HUES48 (cell line): ENCODE results near the gene TCN1.
"Not testable (repeated sequence)": the region's sequence is repeated elsewhere in the genome, so short reads cannot be mapped to it uniquely, and the experiment has no call there.

Experiments used
- H3K27ac ChIP-seq: one replicate; pipeline ENCODE4 v1.7.0; 2013; ENCODE audit warnings: low read depth, low read length, inconsistent platforms
- H3K27me3 ChIP-seq: 2 replicates; pipeline ENCODE4 v1.6.1; 2013; ENCODE audit warnings: mild to moderate bottlenecking, low read length; ENCODE audit not compliant: control insufficient read depth, insufficient read depth
- H3K36me3 ChIP-seq: 2 replicates; pipeline ENCODE4 v1.6.1; 2013; ENCODE audit warnings: low read length; ENCODE audit not compliant: control insufficient read depth, insufficient read depth
- H3K4me1 ChIP-seq: 2 replicates; pipeline ENCODE4 v1.6.1; 2013; ENCODE audit warnings: mild to moderate bottlenecking, low read length; ENCODE audit not compliant: control insufficient read depth, insufficient read depth
- H3K4me3 ChIP-seq: 2 replicates; pipeline ENCODE4 v1.5.1; 2013; ENCODE audit warnings: mild to moderate bottlenecking, low read depth, low read length
- H3K9ac ChIP-seq: 2 replicates; pipeline ENCODE4 v1.6.1; 2013; ENCODE audit warnings: mild to moderate bottlenecking, low read depth, low read length, moderate library complexity
- H3K9me3 ChIP-seq: 2 replicates; pipeline ENCODE4 v1.6.1; 2013; ENCODE audit warnings: low read length; ENCODE audit not compliant: control insufficient read depth, insufficient read depth

The TCN1 gene

DNA sequence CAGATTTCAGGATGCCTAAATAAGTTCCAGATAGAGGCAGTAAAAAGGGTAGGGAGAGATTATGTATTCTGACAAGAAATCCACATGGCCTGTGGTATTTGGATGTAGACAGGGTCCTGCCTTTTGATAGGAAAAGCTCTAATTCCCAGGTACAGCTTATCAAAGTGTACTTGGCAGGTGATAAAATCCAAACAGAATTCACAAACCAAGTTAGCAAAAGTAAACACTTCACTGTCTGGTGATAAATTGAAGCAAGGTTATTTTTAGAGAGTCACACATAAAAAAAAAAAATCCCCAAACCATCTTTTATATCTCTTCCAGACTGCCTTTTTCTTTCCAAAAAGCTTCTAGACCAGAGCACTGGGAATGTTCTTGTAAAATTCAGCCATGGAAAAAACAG, 26.7 kb downstream of the TCN1 start:
- H3K9ac ChIP-seq, result no peak overlapping the region
- H3K27me3 ChIP-seq, result no peaks in the 10 kb centered on the region
- H3K27ac ChIP-seq, result no peak overlapping the region
- no peaks in the 10 kb centered on the region for H3K36me3 ChIP-seq
- no peaks in the 10 kb centered on the region for H3K9me3 ChIP-seq
- no peak overlapping the region for H3K4me3 ChIP-seq
- no peaks in the 10 kb centered on the region for H3K4me1 ChIP-seq

DNA sequence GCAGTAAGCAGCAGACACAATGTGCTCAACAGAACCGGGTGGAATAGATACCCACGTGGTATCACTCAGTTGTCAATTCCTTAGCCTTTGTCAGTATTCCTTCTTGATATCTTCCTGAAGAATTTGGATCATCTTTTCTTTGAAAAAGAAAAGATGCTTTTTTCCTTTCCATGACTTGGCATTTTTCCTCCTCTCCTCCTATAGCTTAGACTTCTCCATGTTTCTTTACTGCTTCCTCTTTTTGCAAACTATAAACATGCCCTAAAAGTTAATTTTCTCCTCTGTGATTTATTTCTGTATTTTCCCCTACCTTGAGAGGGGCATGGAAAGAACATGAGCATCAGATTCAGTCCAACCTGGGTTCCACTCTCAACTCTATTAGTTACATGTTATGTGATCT, 32.7 kb downstream of the TCN1 start:
- H3K27ac ChIP-seq, result no peak overlapping the region

DNA sequence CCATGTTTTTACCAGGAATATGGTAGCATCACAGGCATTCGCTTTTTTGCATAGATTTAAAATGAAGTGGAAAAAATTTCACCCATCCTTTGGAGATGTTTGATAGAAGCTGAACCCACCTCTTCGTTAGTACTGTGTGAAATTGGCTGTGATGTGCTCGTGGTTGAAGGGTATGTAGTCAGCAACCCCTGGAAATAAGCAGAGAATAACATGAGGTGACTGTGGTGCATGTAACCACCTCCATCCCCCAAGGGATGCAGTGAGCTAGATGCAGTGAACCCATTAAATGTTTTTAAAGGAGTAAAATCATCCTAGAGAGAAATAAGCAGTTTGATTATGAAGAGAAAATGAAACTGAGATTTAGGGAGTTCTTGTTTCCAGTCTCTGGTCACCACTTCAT, 36.9 kb downstream of the TCN1 start:
- Histone ChIP-seq H3K36me3 (no peaks in the 10 kb centered on the region), H3K9me3 (no peaks in the 10 kb centered on the region), H3K27me3 (no peaks in the 10 kb centered on the region), H3K9ac (no peak overlapping the region), H3K4me3 (no peak overlapping the region), H3K27ac (no peak overlapping the region), H3K4me1 (no peaks in the 10 kb centered on the region)

More for the DNA sequence above, 32.7 kb downstream of the TCN1 start:
- Histone ChIP-seq H3K4me3 (no peak overlapping the region), H3K9me3 (no peaks in the 10 kb centered on the region), H3K36me3 (no peaks in the 10 kb centered on the region), H3K9ac (no peak overlapping the region), H3K4me1 (no peaks in the 10 kb centered on the region), H3K27me3 (no peaks in the 10 kb centered on the region)

DNA sequence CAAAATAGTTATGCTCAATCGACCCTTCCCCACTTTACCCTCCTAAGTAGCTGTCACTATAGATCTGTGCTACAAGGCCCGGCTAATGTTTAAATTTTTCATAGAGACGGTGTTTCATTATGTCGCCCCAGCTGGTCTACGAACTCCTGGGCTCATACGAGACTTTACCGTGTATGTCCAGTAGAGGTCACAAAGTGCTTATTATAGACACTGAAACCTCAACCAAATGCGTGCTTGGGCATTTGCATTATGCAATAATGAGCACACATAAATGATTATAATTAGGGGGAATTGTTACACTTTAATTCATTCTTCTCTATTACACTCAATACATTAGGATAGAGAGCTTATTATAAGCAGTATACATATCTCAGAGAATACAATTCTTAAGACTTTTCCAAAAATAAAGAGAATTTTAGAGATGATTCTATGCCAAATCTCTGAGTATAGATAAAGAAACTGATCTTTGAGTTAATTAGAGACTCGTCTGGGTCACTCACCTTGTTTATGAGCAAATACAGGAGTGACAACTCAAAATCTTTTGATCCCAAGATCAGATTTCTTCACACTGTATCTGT, 43.2 kb downstream of the TCN1 start:
- Histone ChIP-seq H3K9me3 (no peaks in the 10 kb centered on the region), H3K27me3 (no peaks in the 10 kb centered on the region), H3K27ac (no peak overlapping the region), H3K9ac (no peak overlapping the region), H3K4me1 (peaks cover 14% of the 10 kb centered on the region), H3K4me3 (no peak overlapping the region), H3K36me3 (no peaks in the 10 kb centered on the region)

DNA sequence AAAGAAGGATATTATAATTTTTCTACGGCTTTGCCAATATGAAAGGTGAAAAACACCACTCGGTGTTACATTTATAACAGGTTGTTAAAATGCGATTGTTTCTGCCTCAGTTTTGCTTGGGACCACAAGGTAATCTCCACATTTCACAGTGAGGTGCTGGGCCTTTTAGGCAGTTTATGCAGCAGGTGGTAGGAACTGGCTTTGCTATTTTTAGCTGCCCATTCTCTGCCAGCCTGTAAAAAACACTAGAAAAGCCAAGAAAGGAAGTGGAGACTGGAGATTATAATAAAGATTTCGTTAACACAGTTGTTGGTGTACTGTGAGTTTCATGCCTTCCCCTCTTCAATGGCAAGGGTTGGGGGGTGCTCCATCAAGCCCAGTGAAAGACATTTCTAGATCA, 47.7 kb downstream of the TCN1 start:
- Histone ChIP-seq H3K9ac (no peak overlapping the region), H3K27ac (no peak overlapping the region), H3K4me1 (peaks cover 48% of the 10 kb centered on the region), H3K4me3 (no peak overlapping the region), H3K27me3 (no peaks in the 10 kb centered on the region), H3K36me3 (no peaks in the 10 kb centered on the region), H3K9me3 (no peaks in the 10 kb centered on the region)

DNA sequence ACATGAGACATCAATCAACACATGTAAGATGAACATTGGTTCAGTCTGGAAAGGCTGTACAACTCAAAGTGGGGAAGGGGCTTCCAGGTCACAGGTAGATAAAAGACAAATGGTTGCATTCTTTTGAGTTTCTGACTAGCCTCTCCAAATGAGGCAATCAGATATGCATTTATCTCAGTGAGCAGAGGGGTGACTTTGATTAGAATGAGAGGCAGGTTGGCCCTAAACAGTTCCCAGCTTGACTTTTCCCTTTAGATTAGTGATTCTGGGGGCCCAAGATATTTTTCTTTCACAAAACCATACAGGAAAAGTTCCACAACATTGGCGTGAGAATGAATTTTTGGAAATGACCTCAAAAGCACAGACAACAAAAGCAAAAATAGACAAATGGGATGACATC, 49.9 kb downstream of the TCN1 start:
- not testable (repeated sequence) for H3K27me3 ChIP-seq, H3K36me3 ChIP-seq, H3K9me3 ChIP-seq
- peaks cover 48% of the 10 kb centered on the region for H3K4me1 ChIP-seq
- H3K9ac ChIP-seq, result peak overlapping the region; percentile 50; the same call in 1 of the 2 replicates
- peak overlapping the region; percentile 86 for H3K27ac ChIP-seq
- peak overlapping the region; percentile 59; the same call in 1 of the 2 replicates for H3K4me3 ChIP-seq

DNA sequence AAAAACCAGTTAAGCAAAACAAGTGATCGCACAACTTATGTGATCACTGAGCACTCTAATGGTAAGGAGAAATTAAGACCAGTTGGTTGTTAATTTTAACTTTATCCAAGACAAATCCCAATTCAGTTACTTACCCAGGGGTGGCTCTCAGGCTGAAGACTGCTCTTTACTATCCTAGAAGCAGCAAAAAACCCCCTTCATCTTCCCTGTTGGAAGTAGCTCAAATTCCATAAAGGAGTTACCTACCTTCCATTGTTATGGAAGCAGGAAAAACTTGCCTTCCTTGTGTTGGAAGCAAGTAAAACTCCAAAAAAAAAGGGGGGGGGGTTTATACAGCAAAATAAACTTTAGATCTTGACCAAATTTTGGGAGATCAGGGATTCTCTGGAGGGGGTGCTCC, 50.5 kb downstream of the TCN1 start:
- Histone ChIP-seq H3K27ac (peak overlapping the region; percentile 86), H3K4me3 (peak overlapping the region; percentile 59), H3K27me3 (no peaks in the 10 kb centered on the region), H3K36me3 (no peaks in the 10 kb centered on the region), H3K9me3 (no peaks in the 10 kb centered on the region), H3K9ac (peak overlapping the region; percentile 50), H3K4me1 (peaks cover 55% of the 10 kb centered on the region)

DNA sequence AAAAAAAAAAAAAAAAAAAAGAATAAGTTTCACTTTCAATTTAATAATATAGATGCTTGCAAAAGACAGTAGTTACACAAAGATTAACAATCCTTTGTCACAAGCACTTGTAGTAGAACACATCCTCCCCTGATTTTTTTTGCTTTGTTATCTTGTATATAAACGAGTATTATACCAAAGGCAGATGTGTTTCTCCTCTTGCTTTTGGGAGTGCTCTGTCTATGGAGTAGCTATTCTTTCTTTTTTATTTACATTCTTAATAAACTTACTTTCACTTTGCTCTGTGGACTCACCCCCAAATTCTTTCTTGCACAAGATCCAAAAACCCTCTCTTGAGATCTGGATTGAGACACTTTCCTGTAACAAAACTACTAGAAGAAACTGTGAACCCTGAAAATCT, 52.3 kb downstream of the TCN1 start:
- H3K9ac ChIP-seq, result no peak overlapping the region
- H3K4me3 ChIP-seq, result peak overlapping the region; percentile 59; the same call in 1 of the 2 replicates
- peaks cover 51% of the 10 kb centered on the region for H3K4me1 ChIP-seq

DNA sequence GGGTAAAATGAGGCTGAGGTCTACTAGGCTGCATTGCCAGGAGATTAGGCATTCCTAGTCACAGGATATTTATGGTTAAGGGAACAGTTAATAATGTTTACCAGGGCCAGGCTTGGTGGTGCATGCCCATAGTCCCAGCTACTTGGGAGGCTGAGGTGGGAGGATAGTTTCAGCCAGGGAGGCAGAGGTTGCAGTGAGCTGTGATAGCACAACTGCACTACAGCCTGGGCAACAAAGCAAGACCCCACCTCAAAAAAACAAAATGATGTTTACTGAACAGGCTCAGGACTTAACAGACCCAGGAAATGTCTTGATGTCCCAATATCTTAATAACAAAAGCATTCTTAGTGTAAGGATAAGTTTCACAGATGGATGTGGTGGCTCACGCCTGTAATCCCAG, 52.9 kb downstream of the TCN1 start:
- Histone ChIP-seq H3K27me3 (no peaks in the 10 kb centered on the region), H3K4me1 (peaks cover 47% of the 10 kb centered on the region), H3K9me3 (no peaks in the 10 kb centered on the region), H3K4me3 (no peak overlapping the region), H3K9ac (no peak overlapping the region), H3K27ac (no peak overlapping the region), H3K36me3 (peaks cover 10% of the 10 kb centered on the region)

More for the DNA sequence above, 52.3 kb downstream of the TCN1 start:
- Histone ChIP-seq H3K27me3 (no peaks in the 10 kb centered on the region), H3K36me3 (peaks cover 4% of the 10 kb centered on the region; the same call in 1 of the 2 replicates), H3K9me3 (no peaks in the 10 kb centered on the region), H3K27ac (peak overlapping the region; percentile 86)

DNA sequence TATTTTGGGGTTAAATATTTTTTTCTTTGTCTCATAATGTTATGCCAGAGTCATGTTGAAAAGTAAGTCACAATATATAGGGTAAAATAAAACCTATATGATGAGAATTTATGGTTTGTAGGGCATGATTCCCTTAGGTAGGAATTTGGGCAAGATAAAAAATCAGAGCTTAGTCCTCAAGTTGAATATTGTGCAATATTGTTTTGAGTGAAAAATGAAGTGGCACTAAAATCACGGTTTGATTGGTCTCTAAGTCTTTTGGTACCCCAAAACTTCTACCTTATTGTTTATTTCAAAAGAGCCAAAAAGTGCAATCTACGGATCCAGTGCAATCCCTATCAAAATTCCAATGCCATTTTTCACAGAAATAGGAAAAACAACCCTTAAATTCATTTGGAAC, 54.1 kb downstream of the TCN1 start:
- Histone ChIP-seq H3K36me3 (peaks cover 22% of the 10 kb centered on the region), H3K9ac (no peak overlapping the region), H3K9me3 (no peaks in the 10 kb centered on the region), H3K4me1 (peaks cover 38% of the 10 kb centered on the region), H3K27me3 (no peaks in the 10 kb centered on the region), H3K4me3 (no peak overlapping the region), H3K27ac (no peak overlapping the region)

DNA sequence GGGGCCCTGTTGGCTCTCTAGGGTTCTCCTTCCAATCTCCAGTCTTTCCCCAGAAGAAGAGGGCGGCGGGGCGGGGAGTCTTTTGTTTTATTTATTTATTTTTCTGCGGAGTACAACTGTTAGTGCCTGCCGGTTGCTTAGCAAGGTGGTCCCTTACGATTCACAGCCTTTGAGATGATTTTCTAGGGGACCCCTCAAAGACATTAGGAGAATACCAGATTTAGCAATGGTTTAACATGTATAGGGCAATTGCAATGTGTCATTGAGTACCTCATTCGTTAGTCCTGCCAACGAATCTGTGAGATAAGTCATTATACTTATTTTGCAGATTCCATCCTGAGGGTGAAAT, 55.4 kb downstream of the TCN1 start:
- peaks cover 35% of the 10 kb centered on the region for H3K36me3 ChIP-seq
- no peaks in the 10 kb centered on the region for H3K9me3 ChIP-seq
- peak overlapping the region; percentile 86 for H3K27ac ChIP-seq
- peaks cover 25% of the 10 kb centered on the region for H3K4me1 ChIP-seq
- H3K4me3 ChIP-seq, result peak overlapping the region; percentile 94
- peak overlapping the region; percentile 97 for H3K9ac ChIP-seq
- H3K27me3 ChIP-seq, result no peaks in the 10 kb centered on the region
